ENCODE measurements around the gene ALK.
"Not testable (repeated sequence)": the region's sequence is repeated elsewhere in the genome, so short reads cannot be mapped to it uniquely, and the experiment has no call there.

Gene ALK

GRCh38 chr2:29834624-29835023, 86.8 kb downstream of the ALK start:
- no peak for DNase-seq

- no peak for DNase-seq
Measured at GRCh38 chr2:29834036-29834540, 87.3 kb downstream of the ALK start.

GRCh38 chr2:29831560-29831959, 89.8 kb downstream of the ALK start:
- DNase-seq: no peak

DNA sequence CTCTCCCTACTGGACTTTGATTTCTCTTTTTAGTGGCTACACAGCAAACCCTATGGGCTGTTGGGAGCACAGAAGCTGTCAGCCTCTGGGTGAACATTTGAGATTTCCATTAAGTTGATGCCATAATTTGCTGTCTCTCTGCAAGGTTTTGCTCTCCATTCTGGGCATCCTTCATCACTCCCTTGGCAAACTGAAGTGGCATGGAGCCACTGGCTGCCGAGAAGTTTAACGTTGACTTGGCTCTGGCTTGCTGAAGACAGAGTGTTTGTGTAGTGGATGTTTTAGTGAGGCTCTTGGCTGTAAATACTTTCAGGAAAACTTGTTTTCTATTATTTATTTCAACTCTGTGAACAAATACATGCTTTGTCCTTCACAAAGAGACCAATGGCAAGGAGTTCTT, 91.5 kb downstream of the ALK start:
- no peak for DNase-seq

DNA sequence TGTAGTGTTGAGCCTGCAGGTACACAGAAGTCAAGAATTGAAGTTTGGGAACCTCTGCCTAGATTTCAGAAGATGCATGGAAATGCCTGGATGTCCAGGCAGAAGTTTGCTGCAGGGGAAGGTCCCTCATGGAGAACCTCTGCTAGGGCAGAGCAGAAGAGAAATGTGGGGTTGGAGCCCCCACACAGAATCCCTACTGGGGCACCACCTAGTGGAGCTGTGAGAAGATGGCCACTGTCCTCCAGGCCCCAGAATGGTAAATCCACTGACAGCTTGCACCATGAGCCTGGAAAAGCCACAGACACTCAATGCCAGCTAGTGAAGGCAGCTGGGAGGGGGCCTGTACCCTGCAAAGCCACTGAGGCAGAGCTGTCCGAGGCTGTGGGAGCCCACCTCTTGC, 97.2 kb downstream of the ALK start:
- not testable (repeated sequence) for DNase-seq

- DNase-seq: no peak
Measured at GRCh38 chr2:29821591-29821990, 99.8 kb downstream of the ALK start.

DNA sequence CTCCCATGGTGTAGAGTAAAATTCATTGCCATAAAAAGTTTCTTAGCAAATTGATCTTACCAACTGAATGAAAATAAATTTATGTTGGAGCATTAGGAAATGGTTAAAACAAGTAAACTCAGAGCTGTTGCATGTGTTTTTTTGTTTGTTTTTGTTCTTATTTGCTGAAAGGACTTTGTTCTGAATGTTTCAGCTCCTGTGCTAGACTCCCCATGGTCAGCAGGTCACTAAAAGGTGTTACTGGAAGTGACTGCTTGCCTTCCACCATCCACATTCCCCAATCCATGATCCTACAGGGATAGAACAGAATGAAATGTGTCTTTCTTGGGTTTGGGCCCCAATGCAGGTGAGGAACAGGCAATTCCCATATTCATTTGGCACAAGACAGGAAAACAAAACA, 101.8 kb downstream of the ALK start:
- no peak for DNase-seq

- no peak for DNase-seq
Measured at GRCh38 chr2:29817801-29818680, 103.3 kb downstream of the ALK start.

- no peak for DNase-seq
Measured at GRCh38 chr2:29817299-29817698, 104.1 kb downstream of the ALK start.

DNA sequence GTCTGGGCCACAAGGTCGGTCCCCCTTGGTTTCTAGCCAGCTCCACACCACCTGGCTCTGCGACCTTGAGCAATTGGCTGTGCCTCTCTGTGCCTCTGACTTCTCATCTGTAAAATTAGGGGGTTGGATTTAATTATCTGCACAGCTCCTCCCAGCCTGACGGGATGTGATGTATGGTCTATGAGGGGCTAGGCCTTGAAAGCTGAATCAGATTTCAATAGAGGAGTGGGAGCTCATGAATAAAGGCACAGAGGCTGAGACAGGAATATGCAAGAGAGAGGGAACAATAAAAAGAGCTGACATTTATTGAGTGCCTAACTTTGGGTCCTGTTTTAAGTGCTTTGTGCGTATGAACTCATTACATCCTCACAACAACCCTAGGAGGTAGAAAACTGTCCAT, 104.7 kb downstream of the ALK start:
- no peak for DNase-seq

GRCh38 chr2:29811378-29811777, 110.0 kb downstream of the ALK start:
- no peak for DNase-seq

GRCh38 chr2:29810956-29811355, 110.4 kb downstream of the ALK start:
- DNase-seq: no peak

- no peak for DNase-seq
Measured at GRCh38 chr2:29808321-29808720, 113.1 kb downstream of the ALK start.

DNA sequence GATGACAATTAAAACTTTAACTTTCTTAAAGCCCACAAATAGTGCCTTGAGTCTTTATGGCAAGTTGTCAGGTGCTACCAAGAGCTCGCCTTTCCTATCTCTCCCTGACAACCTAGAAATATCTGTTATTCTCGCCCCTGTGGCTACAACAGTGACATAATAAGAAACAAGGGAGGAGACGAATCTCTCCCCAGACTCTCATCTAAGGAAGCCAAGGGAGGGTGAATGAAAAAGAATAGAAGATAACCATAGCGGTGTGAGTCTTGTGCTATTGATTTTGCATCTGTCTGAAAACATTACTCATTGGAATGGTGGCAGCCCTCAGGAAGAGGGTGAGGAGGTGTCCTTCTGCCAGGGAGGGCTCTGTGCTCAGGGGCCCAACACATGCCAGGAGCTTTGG, 114.3 kb downstream of the ALK start:
- no peak for DNase-seq

- no peak for DNase-seq
Measured at GRCh38 chr2:29806461-29806860, 114.9 kb downstream of the ALK start.

GRCh38 chr2:29804671-29805070, 116.7 kb downstream of the ALK start:
- no peak for DNase-seq

- no peak for DNase-seq
Measured at GRCh38 chr2:29803537-29803936, 117.8 kb downstream of the ALK start.

DNA sequence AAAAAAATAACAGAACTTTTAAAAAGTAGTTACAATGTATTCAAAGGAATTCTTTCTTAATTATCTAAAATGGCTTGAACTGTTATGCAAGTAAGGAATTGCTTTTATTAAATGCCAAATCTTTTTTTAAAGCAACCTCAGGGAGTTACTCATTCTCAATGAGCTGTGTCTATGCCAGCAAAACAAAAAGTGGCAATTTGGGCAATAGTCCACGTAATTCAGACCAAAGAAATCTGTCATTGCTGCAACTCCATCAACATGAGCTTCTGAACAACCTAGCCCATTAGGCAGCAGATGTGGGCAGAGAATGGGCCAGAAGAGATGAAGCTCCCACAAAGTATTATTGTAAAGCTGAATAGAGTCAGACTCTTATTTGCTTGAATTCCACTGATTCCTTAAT, 118.4 kb downstream of the ALK start:
- no peak for DNase-seq

- DNase-seq: no peak
Measured at GRCh38 chr2:29799628-29800027, 121.8 kb downstream of the ALK start.

DNA sequence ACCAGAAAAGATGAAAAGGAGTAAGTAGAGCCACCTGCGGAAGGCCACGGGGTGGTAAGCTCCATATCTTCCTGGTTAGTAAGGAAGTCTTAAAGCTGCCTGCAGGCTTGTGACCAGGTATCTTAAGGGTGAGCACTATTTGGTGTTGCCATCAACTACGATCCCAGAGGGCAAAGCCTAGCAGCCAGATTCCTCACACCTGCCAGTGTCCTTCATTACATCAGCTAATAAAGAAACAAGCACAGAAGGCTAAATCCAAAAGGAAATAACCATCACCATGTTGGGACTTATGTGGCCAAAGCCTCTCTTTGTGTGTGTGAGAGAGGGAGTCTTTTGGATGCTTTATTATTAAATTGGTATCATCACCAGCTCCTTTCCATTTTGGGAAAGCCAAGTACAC, 123.5 kb downstream of the ALK start:
- DNase-seq: no peak

DNA sequence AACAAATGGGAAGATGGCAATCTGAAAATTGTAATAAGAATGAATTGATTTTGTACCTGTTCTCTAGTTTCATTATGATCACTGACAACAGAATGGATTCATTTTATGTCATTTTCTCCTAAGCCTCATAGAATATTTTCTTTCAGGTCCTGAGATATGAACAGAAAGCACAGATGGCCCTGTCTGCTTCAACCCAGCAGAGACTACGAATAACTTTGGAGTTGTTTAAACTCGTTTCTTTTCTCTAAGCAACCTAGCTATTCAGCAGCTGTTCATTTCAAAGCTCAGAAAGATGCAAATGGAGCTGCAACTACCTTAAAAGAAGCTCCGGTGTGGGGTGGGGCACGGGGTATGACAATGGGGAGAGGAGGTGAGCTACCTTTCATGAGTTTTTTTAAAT, 124.9 kb downstream of the ALK start:
- no peak for DNase-seq

DNA sequence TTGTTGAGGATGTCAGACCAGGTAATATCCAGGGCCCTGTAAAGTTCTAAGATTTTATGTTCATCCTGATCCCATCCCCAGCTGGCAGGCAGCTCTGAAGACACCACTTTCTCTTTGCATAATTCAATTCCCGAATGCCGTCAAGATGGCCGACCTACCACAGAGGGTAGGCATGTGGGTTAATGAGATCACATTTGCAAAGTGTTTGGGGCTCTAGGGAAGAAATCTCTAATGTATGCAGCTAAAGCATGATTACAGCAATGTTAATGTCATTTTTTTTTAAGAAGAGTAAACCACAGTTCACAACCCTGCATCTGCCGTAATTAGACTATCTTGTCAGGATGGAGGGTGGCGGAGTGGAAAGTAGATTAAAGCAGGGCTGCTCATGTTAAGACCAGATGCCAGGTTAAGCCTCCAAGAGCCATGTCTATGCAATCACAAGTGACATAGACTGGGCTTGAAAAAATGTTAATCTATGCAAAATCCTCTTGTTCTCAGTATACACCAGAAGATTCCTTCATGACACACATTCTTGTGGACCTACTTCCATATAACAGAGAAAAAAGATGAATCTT, 131.4 kb downstream of the ALK start:
- no peak for DNase-seq

GRCh38 chr2:29787473-29788465, 133.6 kb downstream of the ALK start:
- DNase-seq: no peak
